A549 (cell line): Measurements from ENCODE around the gene METTL2B.
"Not testable (repeated sequence)": the region's sequence is repeated elsewhere in the genome, so short reads cannot be mapped to it uniquely, and the experiment has no call there.

Source experiments
- BHLHE40 ChIP-seq: IDR thresholded peaks from 2 replicates; pipeline ENCODE4 v1.6.1; 2012; ENCODE audit warnings: low read depth, low read length, inconsistent platforms
- CEBPB ChIP-seq, 2 experiments: fragments of >200 bp in 1 of 2; sonication (Bioruptor Twin) in 1 of 2; formaldehyde crosslinking in 1 of 2; IDR thresholded peaks; 2 replicates each; pipeline ENCODE4 v1.6.1; 2012 to 2016
- EP300 ChIP-seq, 2 experiments: fragments of >200 bp; sonication (Bioruptor Twin); formaldehyde crosslinking; IDR thresholded peaks; 2 replicates in 1 of 2; 3 replicates in 1 of 2; pipeline ENCODE4 v1.6.1; 2016 to 2017
- JUN ChIP-seq, 2 experiments: fragments of >200 bp; sonication (Bioruptor Twin); formaldehyde crosslinking; IDR thresholded peaks; 2 replicates in 1 of 2; 3 replicates in 1 of 2; pipeline ENCODE4 v1.6.1; 2016 to 2017
- MAFK ChIP-seq: fragments of 450-650 bp; IDR thresholded peaks from 2 replicates; pipeline ENCODE4 v1.6.1; 2014; ENCODE audit not compliant: partially characterized antibody
- NPAS2 ChIP-seq: fragments of 250-450 bp; sonication (Bioruptor Pico); IDR thresholded peaks from 2 replicates; pipeline ENCODE4 v1.8.0; 2022; ENCODE audit warnings: mild to moderate bottlenecking, moderate library complexity, borderline replicate concordance
- POLR2A ChIP-seq: IDR thresholded peaks from 2 replicates; pipeline ENCODE4 v1.6.1; 2012; ENCODE audit warnings: mild to moderate bottlenecking, low read length
- RCOR1 ChIP-seq: fragments of 150-350 bp; IDR thresholded peaks from 2 replicates; pipeline ENCODE4 v1.6.1; 2014; ENCODE audit warnings: antibody characterized with exemption, low read length, low read depth
- ZFP36 ChIP-seq: fragments of 450-650 bp; IDR thresholded peaks from 2 replicates; pipeline ENCODE4 v1.6.1; 2014; ENCODE audit warnings: borderline replicate concordance; ENCODE audit not compliant: partially characterized antibody
- TF ChIP-seq, protein P1 (sequence below): fragments of >200 bp; sonication (Bioruptor Twin); formaldehyde crosslinking; IDR thresholded peaks from 3 replicates; pipeline ENCODE4 v1.5.1; 2016
- TF ChIP-seq, protein P2 (sequence below): fragments of 200-600 bp; sonication (generic); IDR thresholded peaks from 2 replicates; pipeline ENCODE4 v1.6.1; 2016; ENCODE audit warnings: antibody characterized with exemption, mild to moderate bottlenecking, moderate library complexity
- TF ChIP-seq, protein P3 (sequence below): fragments of 250-450 bp; sonication (Bioruptor Pico); IDR thresholded peaks from 2 replicates; pipeline ENCODE4 v1.5.0; 2020; ENCODE audit warnings: low read depth, mild to moderate bottlenecking, moderate library complexity
- TF ChIP-seq, protein P4 (sequence below): IDR thresholded peaks from 2 replicates; pipeline ENCODE4 v1.6.1; 2012

DNA sequence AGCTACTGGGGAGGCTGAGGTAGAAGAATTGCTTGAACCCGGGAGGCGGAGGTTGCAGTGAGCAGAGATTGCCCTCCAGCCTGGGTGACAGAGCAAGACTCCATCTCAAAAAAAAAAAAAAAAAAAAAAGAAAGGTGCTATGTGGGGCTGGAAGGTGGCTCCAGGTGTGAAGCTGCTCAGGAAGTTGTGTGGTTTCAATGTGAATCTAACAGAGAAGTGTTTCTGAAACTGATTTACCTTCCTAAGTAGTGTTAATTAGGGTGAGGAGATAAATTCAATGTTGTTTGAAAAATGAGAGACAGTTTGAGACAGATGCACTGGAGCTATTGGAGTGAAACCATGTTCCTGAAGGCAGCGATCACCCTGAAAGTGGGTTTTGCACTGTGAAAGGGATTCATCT, 30.3 kb downstream of the METTL2B start:
- TF ChIP-seq, protein P1, sequence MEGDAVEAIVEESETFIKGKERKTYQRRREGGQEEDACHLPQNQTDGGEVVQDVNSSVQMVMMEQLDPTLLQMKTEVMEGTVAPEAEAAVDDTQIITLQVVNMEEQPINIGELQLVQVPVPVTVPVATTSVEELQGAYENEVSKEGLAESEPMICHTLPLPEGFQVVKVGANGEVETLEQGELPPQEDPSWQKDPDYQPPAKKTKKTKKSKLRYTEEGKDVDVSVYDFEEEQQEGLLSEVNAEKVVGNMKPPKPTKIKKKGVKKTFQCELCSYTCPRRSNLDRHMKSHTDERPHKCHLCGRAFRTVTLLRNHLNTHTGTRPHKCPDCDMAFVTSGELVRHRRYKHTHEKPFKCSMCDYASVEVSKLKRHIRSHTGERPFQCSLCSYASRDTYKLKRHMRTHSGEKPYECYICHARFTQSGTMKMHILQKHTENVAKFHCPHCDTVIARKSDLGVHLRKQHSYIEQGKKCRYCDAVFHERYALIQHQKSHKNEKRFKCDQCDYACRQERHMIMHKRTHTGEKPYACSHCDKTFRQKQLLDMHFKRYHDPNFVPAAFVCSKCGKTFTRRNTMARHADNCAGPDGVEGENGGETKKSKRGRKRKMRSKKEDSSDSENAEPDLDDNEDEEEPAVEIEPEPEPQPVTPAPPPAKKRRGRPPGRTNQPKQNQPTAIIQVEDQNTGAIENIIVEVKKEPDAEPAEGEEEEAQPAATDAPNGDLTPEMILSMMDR, result not testable (repeated sequence)
- not testable (repeated sequence) for TF ChIP-seq POLR2A; JUN (IDR thresholded peaks at IDR 0.05); BHLHE40; EP300 (IDR thresholded peaks at IDR 0.05); ZFP36; RCOR1; CEBPB (IDR thresholded peaks at IDR 0.05); NPAS2 (CRISPR knock-in tag); MAFK
- TF ChIP-seq, protein P2, sequence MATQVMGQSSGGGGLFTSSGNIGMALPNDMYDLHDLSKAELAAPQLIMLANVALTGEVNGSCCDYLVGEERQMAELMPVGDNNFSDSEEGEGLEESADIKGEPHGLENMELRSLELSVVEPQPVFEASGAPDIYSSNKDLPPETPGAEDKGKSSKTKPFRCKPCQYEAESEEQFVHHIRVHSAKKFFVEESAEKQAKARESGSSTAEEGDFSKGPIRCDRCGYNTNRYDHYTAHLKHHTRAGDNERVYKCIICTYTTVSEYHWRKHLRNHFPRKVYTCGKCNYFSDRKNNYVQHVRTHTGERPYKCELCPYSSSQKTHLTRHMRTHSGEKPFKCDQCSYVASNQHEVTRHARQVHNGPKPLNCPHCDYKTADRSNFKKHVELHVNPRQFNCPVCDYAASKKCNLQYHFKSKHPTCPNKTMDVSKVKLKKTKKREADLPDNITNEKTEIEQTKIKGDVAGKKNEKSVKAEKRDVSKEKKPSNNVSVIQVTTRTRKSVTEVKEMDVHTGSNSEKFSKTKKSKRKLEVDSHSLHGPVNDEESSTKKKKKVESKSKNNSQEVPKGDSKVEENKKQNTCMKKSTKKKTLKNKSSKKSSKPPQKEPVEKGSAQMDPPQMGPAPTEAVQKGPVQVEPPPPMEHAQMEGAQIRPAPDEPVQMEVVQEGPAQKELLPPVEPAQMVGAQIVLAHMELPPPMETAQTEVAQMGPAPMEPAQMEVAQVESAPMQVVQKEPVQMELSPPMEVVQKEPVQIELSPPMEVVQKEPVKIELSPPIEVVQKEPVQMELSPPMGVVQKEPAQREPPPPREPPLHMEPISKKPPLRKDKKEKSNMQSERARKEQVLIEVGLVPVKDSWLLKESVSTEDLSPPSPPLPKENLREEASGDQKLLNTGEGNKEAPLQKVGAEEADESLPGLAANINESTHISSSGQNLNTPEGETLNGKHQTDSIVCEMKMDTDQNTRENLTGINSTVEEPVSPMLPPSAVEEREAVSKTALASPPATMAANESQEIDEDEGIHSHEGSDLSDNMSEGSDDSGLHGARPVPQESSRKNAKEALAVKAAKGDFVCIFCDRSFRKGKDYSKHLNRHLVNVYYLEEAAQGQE, result not testable (repeated sequence)
- TF ChIP-seq, protein P3, sequence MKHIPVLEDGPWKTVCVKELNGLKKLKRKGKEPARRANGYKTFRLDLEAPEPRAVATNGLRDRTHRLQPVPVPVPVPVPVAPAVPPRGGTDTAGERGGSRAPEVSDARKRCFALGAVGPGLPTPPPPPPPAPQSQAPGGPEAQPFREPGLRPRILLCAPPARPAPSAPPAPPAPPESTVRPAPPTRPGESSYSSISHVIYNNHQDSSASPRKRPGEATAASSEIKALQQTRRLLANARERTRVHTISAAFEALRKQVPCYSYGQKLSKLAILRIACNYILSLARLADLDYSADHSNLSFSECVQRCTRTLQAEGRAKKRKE, result not testable (repeated sequence)
- TF ChIP-seq, protein P4, sequence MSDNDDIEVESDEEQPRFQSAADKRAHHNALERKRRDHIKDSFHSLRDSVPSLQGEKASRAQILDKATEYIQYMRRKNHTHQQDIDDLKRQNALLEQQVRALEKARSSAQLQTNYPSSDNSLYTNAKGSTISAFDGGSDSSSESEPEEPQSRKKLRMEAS, result not testable (repeated sequence)
